SK-N-SH (cell line): Measurements from ENCODE around the gene SALL3.

ENCODE experiments used
- POLR2AphosphoS5 ChIP-seq: IDR thresholded peaks from 2 replicates; pipeline ENCODE4 v1.6.1; 2012; ENCODE audit warnings: low read depth, low read length
- RAD21 ChIP-seq: IDR thresholded peaks from 2 replicates; pipeline ENCODE4 v1.6.1; 2012; ENCODE audit warnings: mild to moderate bottlenecking, low read length
- TAF1 ChIP-seq: IDR thresholded peaks from 2 replicates; pipeline ENCODE4 v1.6.1; 2012; ENCODE audit warnings: low read depth, mild to moderate bottlenecking, low read length, moderate library complexity, borderline replicate concordance
- TCF12 ChIP-seq: IDR thresholded peaks from 2 replicates; pipeline ENCODE4 v1.4.0; 2012
- YY1 ChIP-seq: IDR thresholded peaks from 2 replicates; pipeline ENCODE4 v1.4.0; 2012; ENCODE audit warnings: low read depth, mild to moderate bottlenecking
- TF ChIP-seq, protein P1 (sequence below): fragments of 200-600 bp; sonication (generic); IDR thresholded peaks from 2 replicates; pipeline ENCODE4 v1.6.1; 2017; ENCODE audit warnings: antibody characterized with exemption, mild to moderate bottlenecking, moderate library complexity
- TF ChIP-seq, protein P2 (sequence below): IDR thresholded peaks from 2 replicates; pipeline ENCODE4 v1.4.0; 2012; ENCODE audit warnings: low read depth

DNA sequence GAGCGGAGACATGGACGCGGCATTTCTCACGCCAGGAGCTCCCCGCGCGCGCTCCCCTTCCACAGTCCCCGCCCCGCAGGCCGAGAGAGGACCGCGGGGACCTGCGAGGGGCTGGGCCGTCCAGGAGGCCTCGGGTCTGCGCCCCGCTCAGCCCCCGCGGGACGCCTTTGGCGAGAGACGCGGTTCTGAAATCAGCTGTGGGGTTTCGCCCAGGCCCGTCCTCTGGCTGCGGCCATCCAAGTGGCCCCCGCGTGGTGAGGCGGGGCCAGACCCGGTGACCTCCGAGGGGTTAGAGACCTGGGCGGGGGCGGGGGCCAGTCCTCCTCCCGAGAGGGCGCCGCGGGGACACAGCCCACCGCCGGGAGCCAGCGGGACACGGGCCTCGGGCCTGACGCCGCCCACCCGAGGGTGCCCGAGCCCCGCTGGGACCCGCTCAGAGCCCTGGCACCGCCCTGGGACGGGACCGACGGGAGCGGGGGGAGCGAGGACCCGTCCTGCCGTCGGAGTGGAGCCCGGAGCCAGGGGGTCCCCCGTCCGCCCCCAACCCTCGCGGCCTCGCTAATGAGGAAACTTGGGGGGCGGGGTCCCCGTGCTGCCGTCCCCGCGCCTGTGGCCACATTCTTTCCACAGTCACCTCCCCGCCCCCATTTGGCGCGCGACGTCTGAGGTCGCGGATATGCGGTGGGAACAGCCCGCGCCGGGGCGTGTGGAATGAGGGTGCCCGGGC lies 6.1 kb upstream of the SALL3 start:
- TF ChIP-seq, protein P1, sequence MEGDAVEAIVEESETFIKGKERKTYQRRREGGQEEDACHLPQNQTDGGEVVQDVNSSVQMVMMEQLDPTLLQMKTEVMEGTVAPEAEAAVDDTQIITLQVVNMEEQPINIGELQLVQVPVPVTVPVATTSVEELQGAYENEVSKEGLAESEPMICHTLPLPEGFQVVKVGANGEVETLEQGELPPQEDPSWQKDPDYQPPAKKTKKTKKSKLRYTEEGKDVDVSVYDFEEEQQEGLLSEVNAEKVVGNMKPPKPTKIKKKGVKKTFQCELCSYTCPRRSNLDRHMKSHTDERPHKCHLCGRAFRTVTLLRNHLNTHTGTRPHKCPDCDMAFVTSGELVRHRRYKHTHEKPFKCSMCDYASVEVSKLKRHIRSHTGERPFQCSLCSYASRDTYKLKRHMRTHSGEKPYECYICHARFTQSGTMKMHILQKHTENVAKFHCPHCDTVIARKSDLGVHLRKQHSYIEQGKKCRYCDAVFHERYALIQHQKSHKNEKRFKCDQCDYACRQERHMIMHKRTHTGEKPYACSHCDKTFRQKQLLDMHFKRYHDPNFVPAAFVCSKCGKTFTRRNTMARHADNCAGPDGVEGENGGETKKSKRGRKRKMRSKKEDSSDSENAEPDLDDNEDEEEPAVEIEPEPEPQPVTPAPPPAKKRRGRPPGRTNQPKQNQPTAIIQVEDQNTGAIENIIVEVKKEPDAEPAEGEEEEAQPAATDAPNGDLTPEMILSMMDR, result no peak
- TF ChIP-seq, protein P2, sequence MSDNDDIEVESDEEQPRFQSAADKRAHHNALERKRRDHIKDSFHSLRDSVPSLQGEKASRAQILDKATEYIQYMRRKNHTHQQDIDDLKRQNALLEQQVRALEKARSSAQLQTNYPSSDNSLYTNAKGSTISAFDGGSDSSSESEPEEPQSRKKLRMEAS, result no peak
- TF ChIP-seq RAD21 (no peak), TAF1 (no peak), POLR2AphosphoS5 (no peak), YY1 (no peak), TCF12 (no peak)
